Esophagus (tissue), 2 donors: ENCODE results near the gene LGALS8. TPM values are rescaled to one million over a fixed set of nuclear protein-coding genes. Genes with fewer than 3 reads are reported as not detected.
"Not testable (repeated sequence)": the region's sequence is repeated elsewhere in the genome, so short reads cannot be mapped to it uniquely, and the experiment has no call there.

Experiments
- H3K27ac ChIP-seq, 2 donors: one replicate each; pipeline ENCODE4 v1.5.1; 2013; ENCODE audit warnings: low read depth in 2 of 2, mild to moderate bottlenecking in 2 of 2, inconsistent platforms in 1 of 2, low read length in 1 of 2, moderate library complexity in 1 of 2
- H3K27me3 ChIP-seq, 2 donors: one replicate each; pipeline ENCODE4 v1.6.1; 2013; ENCODE audit warnings: low read length in 2 of 2, control low read depth in 1 of 2, mild to moderate bottlenecking in 1 of 2; ENCODE audit not compliant: insufficient read depth in 2 of 2, control insufficient read depth in 1 of 2
- H3K36me3 ChIP-seq, 2 donors: one replicate each; pipeline ENCODE4 v1.6.1; 2013; ENCODE audit warnings: low read length in 1 of 2; ENCODE audit not compliant: control insufficient read depth in 2 of 2, insufficient read depth in 2 of 2
- H3K4me1 ChIP-seq, 2 donors: one replicate each; pipeline ENCODE4 v1.6.1; 2013; ENCODE audit warnings: low read length in 1 of 2; ENCODE audit not compliant: control insufficient read depth in 2 of 2, insufficient read depth in 2 of 2
- H3K4me3 ChIP-seq, 2 donors: one replicate each; pipeline ENCODE4 v1.5.1; 2013; ENCODE audit warnings: low read length in 2 of 2, mild to moderate bottlenecking in 2 of 2, low read depth in 1 of 2, moderate library complexity in 1 of 2
- H3K9me3 ChIP-seq, 2 donors: one replicate each; pipeline ENCODE4 v1.6.1; 2013; ENCODE audit warnings: mild to moderate bottlenecking in 2 of 2, low read depth in 1 of 2, low read length in 1 of 2, moderate library complexity in 1 of 2; ENCODE audit not compliant: control insufficient read depth in 2 of 2, insufficient read depth in 1 of 2
- WGBS, 2 donors: extraction: QIAGEN DNeasy Blood & Tissue Kit; methylation state at CpG; one replicate each; pipeline ENCODE4 v1.1.7; 2013; 5-methylcytosine and 5-hydroxymethylcytosine counted together
- polyA plus RNA-seq, 2 donors: library from polyadenylated mRNA; stranded (reverse); fragments of 200-250 nt; gene quantifications; one replicate each; pipeline ENCODE4 v1.2.3, GENCODE V29; 2013
- donor health status: healthy with polysubstance abuse.
- donor health status: Bipolar disorder and iron deficiency.

Gene LGALS8
- polyA plus RNA-seq, 2 donors, result 22.1 to 22.6 TPM

DNA sequence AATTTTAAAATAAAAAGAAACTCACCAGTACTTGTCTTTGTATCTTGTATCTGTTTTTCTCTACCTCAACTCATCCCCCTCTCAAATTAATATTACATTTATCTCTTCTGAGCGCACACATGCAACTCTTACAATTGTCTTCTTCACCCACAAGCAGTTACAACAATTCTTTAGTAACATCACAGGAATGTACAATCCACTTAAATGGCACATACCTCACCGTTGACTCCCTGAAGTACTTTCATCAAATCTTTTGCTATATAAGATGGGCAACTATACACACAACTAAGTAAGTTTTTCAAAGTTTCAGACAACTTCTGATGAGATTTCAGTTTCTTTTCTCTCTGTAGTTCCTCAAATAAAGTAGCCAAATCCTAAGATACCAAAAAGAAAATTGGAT, 52.2 kb downstream of the LGALS8 start:
- Histone ChIP-seq H3K27me3 (no peaks in the 10 kb centered on the region), H3K9me3 (no peaks in the 10 kb centered on the region), H3K36me3 (peaks cover 3 to 12% of the 10 kb centered on the region in 2 donors), H3K4me3 (no peak overlapping the region), H3K27ac (no peak overlapping the region), H3K4me1 (no peaks in the 10 kb centered on the region)
- 71% methylated on average over 2 of the region's 2 CpGs for WGBS, 2 donors

DNA sequence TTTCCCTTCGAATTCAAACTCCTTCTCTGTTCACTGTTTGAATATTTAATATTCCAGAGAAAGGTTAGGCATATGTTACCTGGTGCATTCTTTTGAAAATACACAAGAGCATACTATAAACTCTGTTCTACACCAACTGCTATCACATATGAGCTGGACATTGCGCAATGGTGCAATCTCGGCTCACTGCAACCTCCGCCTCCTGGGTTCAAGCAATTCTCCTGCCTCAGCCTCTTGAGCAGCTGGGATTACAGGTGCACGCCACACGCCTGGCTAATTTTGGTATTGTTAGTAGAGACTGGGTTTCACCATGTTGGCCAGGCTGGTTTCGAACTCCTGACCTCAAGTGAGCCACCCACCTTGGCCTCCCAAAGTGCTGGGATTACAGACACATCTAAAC, 53.3 kb downstream of the LGALS8 start:
- WGBS, 2 donors, result 91 to 92% methylated on average over 7 of the region's 7 CpGs
- not testable (repeated sequence) for H3K4me3 ChIP-seq, H3K4me1 ChIP-seq, H3K27me3 ChIP-seq, H3K9me3 ChIP-seq, H3K27ac ChIP-seq
- H3K36me3 ChIP-seq, result peaks cover 6 to 12% of the 10 kb centered on the region in 2 donors

DNA sequence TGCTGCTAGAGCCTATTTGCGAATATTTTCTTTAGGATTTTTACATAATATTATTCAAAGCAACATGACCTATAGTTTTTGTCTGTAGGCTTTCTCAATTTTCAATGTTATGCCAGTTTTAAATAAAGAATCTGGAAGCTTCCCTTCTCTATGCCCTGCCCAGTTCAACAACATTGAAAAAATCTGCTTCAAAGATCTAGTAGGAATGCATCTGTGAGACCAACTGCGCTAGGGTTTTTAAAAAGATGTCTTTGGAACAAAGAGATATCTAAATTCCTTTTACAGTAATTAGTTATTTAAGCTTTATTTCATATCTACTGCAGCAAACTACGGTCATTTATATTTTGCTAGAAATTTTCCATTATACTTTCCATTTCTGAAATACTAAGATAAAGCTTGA, 54.9 kb downstream of the LGALS8 start:
- no peak overlapping the region for H3K4me3 ChIP-seq
- no peak overlapping the region for H3K27ac ChIP-seq
- H3K27me3 ChIP-seq, result no peaks in the 10 kb centered on the region
- peaks cover 9 to 12% of the 10 kb centered on the region in 2 donors for H3K36me3 ChIP-seq
- WGBS, 2 donors, result 95 to 97% methylated on average over 3 of the region's 3 CpGs
- no peaks in the 10 kb centered on the region for H3K4me1 ChIP-seq
- no peaks in the 10 kb centered on the region for H3K9me3 ChIP-seq

DNA sequence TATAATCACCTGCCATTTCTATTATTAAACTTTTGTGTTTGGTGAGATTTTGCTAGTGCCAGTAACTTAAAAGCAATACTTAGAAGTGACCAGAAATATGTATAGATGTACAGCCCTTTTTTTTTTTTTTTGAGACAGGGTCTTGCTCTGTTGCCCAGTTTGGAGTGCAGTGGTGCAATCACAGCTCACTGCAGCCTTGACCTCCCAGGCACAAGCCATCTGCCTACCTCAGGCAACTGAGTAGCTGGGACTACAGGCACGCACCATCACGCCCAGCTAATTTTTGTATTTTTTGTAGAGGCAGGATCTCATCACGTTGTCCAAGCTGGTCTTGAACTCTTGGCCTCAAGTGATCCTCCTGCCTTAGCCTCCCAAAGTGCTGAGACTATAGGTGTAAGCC, 56.6 kb downstream of the LGALS8 start:
- not testable (repeated sequence) for H3K9me3 ChIP-seq, H3K4me1 ChIP-seq, H3K27ac ChIP-seq, H3K36me3 ChIP-seq, H3K4me3 ChIP-seq, H3K27me3 ChIP-seq
- WGBS, 2 donors, result 92 to 94% methylated on average over 3 of the region's 3 CpGs

DNA sequence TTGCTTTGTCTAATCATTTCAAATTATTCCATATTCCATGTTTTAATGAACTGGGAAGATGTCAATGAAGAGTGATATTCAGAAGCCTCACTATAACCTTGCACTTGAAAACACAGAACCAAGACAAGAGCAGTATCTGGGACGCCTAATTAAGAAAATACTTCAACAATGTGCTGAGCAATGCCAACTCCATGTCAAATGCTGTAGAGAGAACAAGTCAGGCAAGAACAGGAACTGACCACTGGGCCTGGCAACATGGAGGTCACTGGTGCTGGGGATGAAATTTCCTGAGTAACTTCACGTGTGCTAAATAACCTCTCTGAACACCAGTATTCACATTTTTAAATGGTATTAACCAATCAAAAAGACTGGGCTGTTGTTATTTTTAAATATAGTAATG, 57.7 kb downstream of the LGALS8 start:
- Histone ChIP-seq H3K4me3 (no peak overlapping the region), H3K9me3 (no peaks in the 10 kb centered on the region), H3K4me1 (no peaks in the 10 kb centered on the region), H3K27ac (no peak overlapping the region), H3K27me3 (no peaks in the 10 kb centered on the region), H3K36me3 (peaks cover 6 to 7% of the 10 kb centered on the region in 2 donors)
- 86 to 88% methylated on average over 2 of the region's 2 CpGs for WGBS, 2 donors

DNA sequence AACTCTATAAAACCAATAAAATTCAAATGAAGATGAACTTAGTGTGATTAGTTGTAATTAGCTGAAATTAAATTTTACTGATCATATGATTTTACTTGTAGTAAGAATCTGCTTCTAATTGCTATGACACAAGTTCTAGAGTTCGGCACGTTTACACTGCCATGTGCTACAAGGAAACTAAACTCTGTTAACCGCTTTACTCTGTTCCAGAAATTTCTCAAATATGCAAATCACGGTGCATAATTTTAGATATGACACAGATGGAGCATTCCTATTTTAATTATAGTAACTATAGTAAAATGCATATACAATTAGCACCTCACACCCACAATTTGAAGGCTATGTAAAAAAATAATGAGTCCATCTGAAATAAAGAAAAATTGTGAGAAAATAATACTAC, 65.7 kb downstream of the LGALS8 start:
- Histone ChIP-seq H3K27me3 (no peaks in the 10 kb centered on the region), H3K4me1 (no peaks in the 10 kb centered on the region), H3K9me3 (no peaks in the 10 kb centered on the region), H3K4me3 (no peak overlapping the region), H3K27ac (no peak overlapping the region), H3K36me3 (peaks cover 4% of the 10 kb centered on the region in 2 donors)
- WGBS, 2 donors, result 88 to 92% methylated on average over 4 of the region's 4 CpGs

DNA sequence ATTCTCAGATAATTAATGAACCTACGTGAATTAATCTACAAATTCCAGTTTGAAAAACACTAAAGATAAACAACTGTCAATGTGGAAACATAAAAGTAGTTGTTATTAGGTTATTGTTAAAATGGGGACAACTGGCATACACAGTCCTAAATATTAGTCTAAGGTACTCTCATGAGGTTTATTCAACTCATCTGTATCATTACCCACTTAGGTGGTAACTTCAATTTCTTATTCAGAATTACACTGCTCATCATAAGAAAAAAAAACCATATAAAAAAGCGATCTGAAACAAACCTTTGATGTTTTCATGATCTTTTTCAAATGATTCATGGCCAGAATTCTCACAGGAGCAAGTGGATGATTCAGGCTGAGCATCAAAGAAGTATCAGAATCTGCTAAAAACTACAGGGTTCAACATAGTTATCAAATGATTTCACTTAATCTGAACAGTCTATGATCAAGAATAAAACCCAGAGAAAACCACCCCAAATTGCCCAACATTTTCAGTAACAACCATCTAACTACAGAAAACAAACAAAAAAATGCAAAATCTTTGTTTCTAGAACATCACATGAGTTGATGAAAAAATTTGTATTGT, 66.9 kb downstream of the LGALS8 start:
- H3K4me3 ChIP-seq, result no peak overlapping the region
- H3K36me3 ChIP-seq, result peaks cover 4% of the 10 kb centered on the region in 2 donors
- WGBS, 2 donors, result 82 to 88% methylated on average over 2 of the region's 2 CpGs
- no peaks in the 10 kb centered on the region for H3K4me1 ChIP-seq
- no peaks in the 10 kb centered on the region for H3K27me3 ChIP-seq
- H3K27ac ChIP-seq, result no peak overlapping the region
- no peaks in the 10 kb centered on the region for H3K9me3 ChIP-seq

DNA sequence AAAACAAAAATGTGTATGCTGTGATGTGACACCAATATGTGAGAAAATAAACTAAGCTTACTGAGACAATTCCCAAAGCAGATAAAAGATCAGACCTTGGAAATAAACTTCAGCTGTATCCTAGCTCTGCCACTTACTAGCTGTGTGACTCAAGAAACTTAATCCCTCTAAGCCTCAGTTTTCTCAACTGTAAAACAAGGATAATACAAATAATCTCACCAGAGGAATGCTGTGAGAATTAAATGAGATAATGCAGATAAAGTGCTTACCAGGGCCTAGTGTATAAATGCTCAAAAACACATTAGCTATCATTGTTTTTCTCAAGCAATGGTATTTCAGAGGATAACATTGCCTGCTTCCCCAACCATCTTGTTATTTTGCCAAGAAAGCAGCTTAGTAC, 78.4 kb downstream of the LGALS8 start:
- Histone ChIP-seq H3K9me3 (no peaks in the 10 kb centered on the region), H3K27me3 (no peaks in the 10 kb centered on the region), H3K36me3 (no peaks in the 10 kb centered on the region), H3K4me3 (no peak overlapping the region), H3K27ac (no peak overlapping the region), H3K4me1 (peaks cover 0 to 2% of the 10 kb centered on the region in 2 donors)

Other genes starting within 250 kb of the LGALS8 start
- gene ERO1B, start 242.0 kb upstream of the LGALS8 start, polyA plus RNA-seq, result 1 to 10 TPM; 1.1 to 1.8 TPM
- 1 to 10 TPM; 2.0 TPM for gene EDARADD, start 129.7 kb upstream of the LGALS8 start, polyA plus RNA-seq
- 1 to 10 TPM; 3.7 to 5.4 TPM for gene HEATR1, start 80.5 kb downstream of the LGALS8 start, polyA plus RNA-seq
- under 1 TPM; 0.59 to 0.75 TPM for gene ACTN2, start 162.5 kb downstream of the LGALS8 start, polyA plus RNA-seq